Upper lobe of left lung (tissue), 4 donors: ENCODE results near the gene P4HA1.

Source experiments
- CTCF ChIP-seq, 6 experiments: fragments of 450-650 bp in 4 of 6; fragments of 200-600 bp in 2 of 6; sonication (generic) in 2 of 6; IDR thresholded peaks; one replicate each; pipeline ENCODE4 v1.5.1; 2016 to 2019; ENCODE audit warnings: antibody characterized with exemption in 6 of 6
- EP300 ChIP-seq, 4 donors: sonication (generic); formaldehyde crosslinking; IDR thresholded peaks; one replicate each; pipeline ENCODE4 v1.5.1; 2017; ENCODE audit warnings: antibody characterized with exemption in 4 of 4, control low read depth in 2 of 4
- POLR2AphosphoS5 ChIP-seq, 2 donors: sonication (generic); formaldehyde crosslinking; IDR thresholded peaks; one replicate each; pipeline ENCODE4 v1.5.1; 2017; ENCODE audit warnings: antibody characterized with exemption in 2 of 2

- no peak for TF ChIP-seq CTCF (IDR thresholded peaks at IDR 0.05)
- TF ChIP-seq POLR2AphosphoS5 (IDR thresholded peaks at IDR 0.05): no peak
- TF ChIP-seq EP300 (IDR thresholded peaks at IDR 0.05): no peak
Observed at GRCh38 chr10:73093922-73094850, 2.5 kb downstream of the P4HA1 start.
